Memory B cell (primary cell): ENCODE results near the gene BACE1.
"Not testable (repeated sequence)": the region's sequence is repeated elsewhere in the genome, so short reads cannot be mapped to it uniquely, and the experiment has no call there.

ENCODE experiments used
- ATAC-seq: fragments of 150-1000 bp; cut with Tn5 transposase; 2 replicates; pipeline ENCODE4 v1.10.0; 2021; ENCODE audit warnings: low read depth, mild to moderate bottlenecking, moderate library complexity
- DNase-seq, 2 donors: peaks; one replicate each; pipeline ENCODE4 v3.0.0; 2022; ENCODE audit warnings: low spot score in 2 of 2
- H3K27ac Mint-ChIP-seq: one replicate; pipeline ENCODE4 v1.8.0; 2022; ENCODE audit warnings: mild to moderate bottlenecking, moderate library complexity, mixed read lengths
- H3K27me3 Mint-ChIP-seq: one replicate; pipeline ENCODE4 v1.8.0; 2022; ENCODE audit warnings: mixed read lengths
- H3K36me3 Mint-ChIP-seq: one replicate; pipeline ENCODE4 v1.8.0; 2022; ENCODE audit warnings: mild to moderate bottlenecking, mixed read lengths
- H3K4me1 Mint-ChIP-seq: one replicate; pipeline ENCODE4 v1.8.0; 2022; ENCODE audit warnings: mixed read lengths
- H3K4me3 Mint-ChIP-seq: one replicate; pipeline ENCODE4 v1.8.0; 2022; ENCODE audit warnings: mild to moderate bottlenecking, moderate library complexity, mixed read lengths
- H3K9me3 Mint-ChIP-seq: one replicate; pipeline ENCODE4 v1.8.0; 2022; ENCODE audit warnings: mixed read lengths

BACE1 gene

GRCh38 chr11:117316197-117316961 lies at the start of gene BACE1:
Gene BACE1 (minus strand): TSS chr11:117316256. CDS start chr11:117315795, 461 bp downstream.
- H3K9me3 Mint-ChIP-seq = no peaks in the 10 kb centered on the region
- peak within 1 kb of the TSS; percentile 64 for H3K4me3 Mint-ChIP-seq
- peaks cover 3% of the 10 kb centered on the region for H3K4me1 Mint-ChIP-seq
- H3K36me3 Mint-ChIP-seq = no peaks in the 10 kb centered on the region
- peaks cover 20% of the 10 kb centered on the region for H3K27me3 Mint-ChIP-seq
- peak; percentile 27 for ATAC-seq
- DNase-seq = no peak
- H3K27ac Mint-ChIP-seq = no peak within 1 kb of the TSS

- ATAC-seq (no peak), DNase-seq (no peak)
- Mint-ChIP-seq H3K4me1 (no peaks in the 10 kb centered on the region), H3K27me3 (no peaks in the 10 kb centered on the region), H3K9me3 (no peaks in the 10 kb centered on the region), H3K27ac (no peak overlapping the region), H3K4me3 (no peak overlapping the region), H3K36me3 (peaks cover 44% of the 10 kb centered on the region)
Measured at GRCh38 chr11:117361432-117361831, 45.4 kb upstream of the BACE1 start.

DNA sequence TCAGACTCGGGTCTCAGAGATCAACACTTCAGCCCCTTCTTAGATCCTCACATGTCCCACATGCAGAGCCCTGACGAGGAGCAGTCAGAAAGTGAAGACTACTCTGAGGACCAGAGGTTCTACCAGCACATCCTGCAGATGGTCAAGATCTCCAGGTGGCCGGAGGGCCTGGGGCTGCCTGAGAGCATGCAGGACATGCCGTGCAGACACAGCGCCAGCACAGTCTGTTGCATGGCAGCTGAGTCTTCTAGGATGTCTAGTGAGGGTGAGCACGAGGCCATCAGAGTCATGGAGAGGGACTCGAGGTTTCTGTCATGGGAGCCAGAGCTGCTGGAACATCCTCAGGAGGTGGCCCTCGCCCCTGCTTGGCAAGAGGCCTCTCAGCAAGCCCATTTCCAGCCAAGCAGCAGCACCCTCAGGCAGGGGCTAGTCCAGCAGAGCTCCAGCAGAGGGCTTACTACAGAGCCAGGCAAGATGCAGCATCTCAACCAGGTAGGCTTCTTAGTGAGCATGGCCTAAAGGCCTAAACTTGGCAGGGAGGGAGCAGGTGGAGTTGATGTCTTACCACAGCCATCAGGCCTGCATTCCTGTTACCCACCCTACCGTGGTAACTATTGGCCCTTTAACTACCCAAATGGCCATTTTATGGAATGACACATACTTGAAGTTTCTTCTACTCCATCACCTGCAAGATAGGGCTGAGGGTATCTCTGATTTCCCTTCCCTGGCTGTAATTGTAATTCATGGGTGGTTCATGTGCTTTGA lies 40.3 kb upstream of the BACE1 start:
- DNase-seq (no peak), ATAC-seq (no peak)
- H3K4me1 Mint-ChIP-seq = peaks cover 4% of the 10 kb centered on the region
- peaks cover 41% of the 10 kb centered on the region for H3K36me3 Mint-ChIP-seq
- no peak overlapping the region for H3K27ac Mint-ChIP-seq
- H3K9me3 Mint-ChIP-seq = no peaks in the 10 kb centered on the region
- no peak overlapping the region for H3K4me3 Mint-ChIP-seq
- H3K27me3 Mint-ChIP-seq = no peaks in the 10 kb centered on the region

- no peaks in the 10 kb centered on the region for H3K9me3 Mint-ChIP-seq
- peaks cover 4% of the 10 kb centered on the region for H3K4me1 Mint-ChIP-seq
- DNase-seq (no peak), ATAC-seq (no peak)
- H3K4me3 Mint-ChIP-seq = no peak overlapping the region
- peaks cover 30% of the 10 kb centered on the region for H3K36me3 Mint-ChIP-seq
- no peak overlapping the region for H3K27ac Mint-ChIP-seq
- no peaks in the 10 kb centered on the region for H3K27me3 Mint-ChIP-seq
Measured at GRCh38 chr11:117354550-117354949, 38.5 kb upstream of the BACE1 start.

- no peak for DNase-seq
- Mint-ChIP-seq H3K4me1 (no peaks in the 10 kb centered on the region), H3K4me3 (no peak overlapping the region), H3K27ac (no peak overlapping the region), H3K36me3 (peaks cover 42% of the 10 kb centered on the region), H3K27me3 (no peaks in the 10 kb centered on the region), H3K9me3 (no peaks in the 10 kb centered on the region)
- no peak for ATAC-seq
Measured at GRCh38 chr11:117345039-117345438, 29.0 kb upstream of the BACE1 start.

- DNase-seq (no peak), ATAC-seq (no peak)
- peaks cover 36% of the 10 kb centered on the region for H3K36me3 Mint-ChIP-seq
- H3K4me1 Mint-ChIP-seq = peaks cover 8% of the 10 kb centered on the region
- H3K27me3 Mint-ChIP-seq = no peaks in the 10 kb centered on the region
- H3K9me3 Mint-ChIP-seq = no peaks in the 10 kb centered on the region
- no peak overlapping the region for H3K4me3 Mint-ChIP-seq
- H3K27ac Mint-ChIP-seq = no peak overlapping the region
Measured at GRCh38 chr11:117337076-117337475, 21.0 kb upstream of the BACE1 start.

- H3K36me3 Mint-ChIP-seq = peaks cover 23% of the 10 kb centered on the region
- H3K9me3 Mint-ChIP-seq = no peaks in the 10 kb centered on the region
- ATAC-seq (no peak), DNase-seq (no peak)
- H3K27me3 Mint-ChIP-seq = no peaks in the 10 kb centered on the region
- no peak overlapping the region for H3K27ac Mint-ChIP-seq
- peaks cover 10% of the 10 kb centered on the region for H3K4me1 Mint-ChIP-seq
- no peak overlapping the region for H3K4me3 Mint-ChIP-seq
Measured at GRCh38 chr11:117335399-117335798, 19.3 kb upstream of the BACE1 start.

DNA sequence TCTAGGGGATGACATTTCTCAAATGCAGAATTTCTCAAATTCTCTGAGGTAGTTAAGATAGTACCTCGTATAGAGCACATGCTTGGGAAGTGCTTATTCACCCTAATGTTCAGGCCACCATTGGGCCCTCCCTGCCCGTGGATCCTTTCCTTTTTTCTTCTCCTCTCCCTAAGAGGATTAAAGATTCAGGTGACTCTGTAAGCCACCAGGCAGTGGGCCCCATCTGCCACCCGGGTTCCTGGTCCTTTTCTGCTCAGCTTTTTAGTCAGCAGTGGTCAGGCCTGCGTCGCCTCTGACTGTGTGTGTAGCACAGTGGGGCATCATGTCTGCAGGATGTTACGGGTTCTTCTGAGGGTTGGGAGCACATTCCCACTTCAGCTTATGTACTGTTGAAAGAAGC lies 18.8 kb upstream of the BACE1 start:
- no peak for DNase-seq
- Mint-ChIP-seq H3K4me1 (peaks cover 14% of the 10 kb centered on the region), H3K4me3 (no peak overlapping the region), H3K27me3 (no peaks in the 10 kb centered on the region), H3K27ac (no peak overlapping the region), H3K36me3 (peaks cover 21% of the 10 kb centered on the region), H3K9me3 (no peaks in the 10 kb centered on the region)
- no peak for ATAC-seq

- no peak for DNase-seq
- Mint-ChIP-seq H3K27me3 (no peaks in the 10 kb centered on the region), H3K4me3 (no peak overlapping the region), H3K9me3 (no peaks in the 10 kb centered on the region), H3K36me3 (peaks cover 19% of the 10 kb centered on the region), H3K27ac (no peak overlapping the region), H3K4me1 (peaks cover 15% of the 10 kb centered on the region)
- no peak for ATAC-seq
Measured at GRCh38 chr11:117333917-117334316, 17.9 kb upstream of the BACE1 start.

GRCh38 chr11:117332843-117333242 lies 16.8 kb upstream of the BACE1 start:
- Mint-ChIP-seq H3K4me3 (no peak overlapping the region), H3K27ac (no peak overlapping the region), H3K27me3 (no peaks in the 10 kb centered on the region), H3K9me3 (no peaks in the 10 kb centered on the region), H3K36me3 (peaks cover 15% of the 10 kb centered on the region), H3K4me1 (peaks cover 15% of the 10 kb centered on the region)
- ATAC-seq = no peak
- no peak for DNase-seq

DNA sequence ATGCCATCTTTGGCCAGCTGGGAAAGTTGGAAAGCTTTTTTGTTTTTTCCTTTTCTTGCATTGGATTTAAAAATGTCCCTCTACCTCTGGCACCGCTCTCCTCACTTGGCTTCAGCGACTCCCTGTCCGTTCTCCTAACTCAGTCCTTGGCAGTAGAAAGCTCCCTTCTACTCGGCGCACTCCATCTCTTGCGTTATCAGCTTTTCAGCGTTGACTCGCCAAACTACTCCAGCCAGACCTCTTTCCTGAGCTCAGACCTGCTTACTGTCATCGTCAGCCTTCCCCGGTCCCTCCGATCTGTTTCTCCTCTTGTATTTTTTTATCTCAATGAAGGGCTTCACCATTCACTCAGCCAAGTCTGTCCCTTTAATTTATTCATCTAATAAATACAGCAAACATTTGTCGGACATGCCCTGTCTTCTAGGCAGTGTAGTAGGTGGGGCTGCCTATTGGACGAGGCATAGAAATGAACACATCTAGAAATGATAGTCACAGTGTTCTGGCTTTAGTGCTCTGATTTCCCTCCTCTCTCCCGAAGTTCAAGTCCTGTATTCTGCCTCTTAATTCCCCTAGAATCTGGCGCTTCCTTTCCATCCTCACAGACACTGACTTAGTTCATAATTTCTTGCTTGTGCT lies 12.4 kb upstream of the BACE1 start:
- no peak for DNase-seq
- peak; percentile 2 for ATAC-seq
- Mint-ChIP-seq H3K9me3 (no peaks in the 10 kb centered on the region), H3K36me3 (peaks cover 1% of the 10 kb centered on the region), H3K27ac (no peak overlapping the region), H3K27me3 (no peaks in the 10 kb centered on the region), H3K4me3 (no peak overlapping the region), H3K4me1 (peaks cover 7% of the 10 kb centered on the region)

DNA sequence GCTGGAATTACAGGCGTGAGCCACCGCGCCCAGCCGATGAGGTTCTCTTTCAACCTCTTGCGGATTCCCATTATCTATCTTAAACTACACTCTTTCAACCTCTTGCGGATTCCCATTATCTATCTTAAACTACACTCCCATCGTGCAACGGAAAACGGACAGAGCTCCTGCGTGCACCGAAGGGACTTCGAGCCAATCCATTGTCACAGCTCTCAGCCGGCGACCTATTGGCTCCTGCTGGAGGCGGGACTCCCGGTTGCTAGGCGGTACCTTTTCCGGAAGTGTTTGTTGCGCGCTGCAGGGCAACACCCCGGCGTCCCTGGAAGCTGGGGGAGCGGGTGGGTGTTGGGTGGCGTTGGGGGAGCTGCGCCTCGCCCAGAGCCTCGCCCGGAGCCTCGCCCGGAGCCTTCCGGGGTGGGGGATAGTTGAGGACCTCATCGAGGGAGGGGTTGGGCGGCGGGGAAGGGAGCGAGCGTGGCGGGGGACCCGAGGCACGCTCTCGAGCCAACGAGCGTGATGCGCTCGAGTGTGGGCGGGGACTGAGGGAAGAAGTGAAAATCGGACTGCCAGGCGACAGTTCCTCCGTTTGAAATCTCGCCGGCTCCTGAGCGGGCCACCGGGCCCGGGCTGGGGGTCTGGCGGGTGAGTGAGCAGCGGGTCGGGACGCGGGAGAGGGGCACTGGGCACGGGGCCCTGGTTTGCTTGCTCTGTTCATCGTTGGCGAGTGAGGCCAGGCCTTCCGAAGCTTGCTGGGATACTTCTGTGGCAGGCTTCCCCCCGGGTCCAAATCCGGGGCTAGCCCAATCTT lies 11.7 kb upstream of the BACE1 start, which contains the start of gene CEP164:
TSS of gene CEP164 (plus strand) at position 288 of the 808 bp plus-strand sequence. CDS start 10,733 bp downstream, outside the sequence.
- peak; percentile 86 to 90 for DNase-seq
- Mint-ChIP-seq H3K4me1 (peaks cover 7% of the 10 kb centered on the region), H3K27ac (no peak within 1 kb of the TSS), H3K27me3 (no peaks in the 10 kb centered on the region), H3K36me3 (peaks cover 1% of the 10 kb centered on the region), H3K4me3 (peak within 1 kb of the TSS; percentile 42), H3K9me3 (no peaks in the 10 kb centered on the region)
- peak; percentile 90 for ATAC-seq

- not testable (repeated sequence) for ATAC-seq, H3K36me3 Mint-ChIP-seq, H3K4me3 Mint-ChIP-seq, H3K9me3 Mint-ChIP-seq, H3K27ac Mint-ChIP-seq, H3K27me3 Mint-ChIP-seq, DNase-seq, H3K4me1 Mint-ChIP-seq
Measured at GRCh38 chr11:117327255-117327566, 11.2 kb upstream of the BACE1 start.
